Cortex of kidney (tissue), 1 donor: ENCODE data around the gene CYP19A1.
"Not testable (repeated sequence)": the region's sequence is repeated elsewhere in the genome, so short reads cannot be mapped to it uniquely, and the experiment has no call there.

ENCODE experiments used
- DNase-seq: peaks from one replicate; lab custom pipeline; 2025; lab: John Stamatoyannopoulos, UW

The CYP19A1 gene

DNA sequence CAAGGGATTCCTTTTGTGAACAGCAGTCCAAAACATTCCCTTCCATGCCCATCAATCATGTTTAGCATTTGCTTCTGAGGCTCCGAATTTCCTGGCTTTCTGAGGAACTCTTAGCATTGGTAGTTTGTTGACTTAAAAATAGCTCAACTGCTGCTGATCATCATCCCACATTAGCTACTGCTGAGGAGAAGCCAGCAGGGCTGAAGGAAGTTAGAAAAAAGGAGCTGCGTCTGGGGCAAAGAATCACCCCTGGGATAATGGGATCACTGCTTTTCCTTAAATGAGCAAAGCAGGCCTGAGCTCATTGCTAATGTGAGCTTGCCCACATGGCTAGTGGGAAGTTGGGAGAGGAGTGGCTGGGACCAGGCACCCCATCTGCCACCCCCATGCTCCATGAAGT is 39.8 kb downstream of the CYP19A1 start:
- no peak for DNase-seq

DNA sequence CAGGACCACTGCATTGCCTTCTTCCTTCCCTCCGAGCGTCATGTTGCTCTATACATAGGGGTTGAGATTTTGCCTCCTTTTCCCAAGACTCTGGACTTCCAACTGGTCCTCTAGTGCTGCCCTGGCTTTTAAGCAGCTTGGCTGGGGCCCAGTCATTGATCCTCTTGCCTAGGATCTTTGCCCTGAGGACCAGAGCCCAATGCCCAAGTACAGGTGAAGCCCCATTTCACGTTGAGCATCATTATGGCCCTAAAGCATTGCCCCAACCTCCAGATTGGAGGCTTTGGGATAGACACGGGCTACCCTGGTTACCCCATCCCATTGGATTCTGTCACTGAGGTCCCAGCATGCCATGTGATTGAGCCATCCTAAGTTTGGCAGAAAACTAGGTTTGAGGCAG is 47.7 kb downstream of the CYP19A1 start:
- no peak for DNase-seq

DNA sequence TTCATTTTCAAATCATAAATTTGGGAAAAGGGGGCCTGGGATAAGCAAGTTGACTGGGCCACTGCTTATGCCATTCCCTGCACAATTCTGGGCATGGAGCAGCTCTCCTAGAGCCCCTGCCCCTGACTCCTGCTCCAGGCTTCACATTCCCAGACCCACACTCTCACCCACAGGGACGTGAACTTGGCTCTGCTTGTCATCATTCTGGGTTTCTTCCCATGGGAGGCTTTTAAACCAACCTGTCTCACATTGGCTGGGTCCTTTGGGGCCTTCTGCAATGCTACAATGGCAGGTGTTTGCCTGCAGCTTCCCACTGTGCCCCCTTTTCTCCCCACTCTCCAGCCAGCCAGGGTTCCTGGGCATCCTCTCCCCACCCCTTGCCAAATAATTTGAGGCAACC is 49.1 kb downstream of the CYP19A1 start:
- DNase-seq, result no peak

DNA sequence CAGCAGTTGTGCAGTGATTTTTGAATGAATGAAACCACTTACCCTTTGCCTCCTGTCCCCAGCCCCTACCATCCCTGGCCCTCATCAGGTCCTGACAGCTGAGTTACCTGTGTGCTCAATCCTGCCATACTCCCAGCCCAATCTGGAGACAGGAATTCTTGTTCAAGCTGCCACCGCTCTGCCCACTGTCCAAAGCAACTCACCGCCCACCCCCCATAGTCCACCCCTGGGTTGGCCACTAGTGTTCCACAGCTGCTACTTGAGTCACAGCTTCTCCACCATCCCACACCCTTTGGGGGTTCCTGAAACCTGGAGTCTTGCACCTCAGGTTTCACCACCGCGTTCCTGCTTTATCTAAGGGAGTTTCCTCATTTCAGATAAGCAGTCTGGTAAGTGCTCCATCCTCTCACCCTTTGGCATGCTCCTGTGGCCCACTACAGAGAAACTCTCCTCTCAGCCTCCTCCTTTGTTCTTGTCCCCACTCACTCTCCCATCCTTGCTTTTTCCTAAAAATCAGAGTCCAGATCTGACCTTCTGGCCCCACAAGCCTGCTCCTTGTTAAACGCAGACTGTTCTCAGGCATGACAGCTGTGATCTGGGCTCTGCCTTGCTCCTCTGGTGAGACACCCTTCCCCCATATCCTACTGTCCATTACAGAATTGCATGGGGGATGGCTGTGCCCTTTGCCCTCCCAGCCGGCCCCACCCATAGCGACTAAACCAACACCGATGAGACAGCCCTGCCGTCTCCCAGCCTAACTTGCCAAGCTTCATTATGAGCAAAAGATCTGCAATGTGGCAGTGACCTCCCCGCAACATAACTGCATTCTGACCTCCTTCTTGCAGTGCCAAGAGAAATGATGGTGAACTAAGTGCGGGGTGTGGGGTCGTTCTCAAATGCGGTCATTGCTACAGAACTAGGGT is 50.0 kb downstream of the CYP19A1 start:
- no peak for DNase-seq

DNA sequence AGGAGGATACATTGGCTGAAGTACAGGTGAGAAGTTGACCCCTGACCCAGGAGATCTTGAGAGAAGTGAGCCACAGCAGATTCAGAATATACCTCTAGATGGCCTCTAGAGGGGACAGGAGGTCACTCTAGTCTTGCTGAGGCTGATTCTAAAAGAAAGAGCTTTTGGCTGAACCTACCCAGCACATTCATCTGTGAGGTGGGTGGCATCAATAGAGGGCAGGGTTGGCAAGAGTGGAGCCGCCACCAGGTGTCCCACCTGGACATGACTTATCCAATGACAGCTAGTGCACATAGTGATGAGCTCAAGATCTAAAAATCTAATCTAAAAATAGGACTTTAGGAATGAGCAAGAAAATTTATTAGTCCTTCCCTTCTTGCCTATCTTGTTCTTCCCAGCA is 51.6 kb downstream of the CYP19A1 start:
- no peak for DNase-seq

DNA sequence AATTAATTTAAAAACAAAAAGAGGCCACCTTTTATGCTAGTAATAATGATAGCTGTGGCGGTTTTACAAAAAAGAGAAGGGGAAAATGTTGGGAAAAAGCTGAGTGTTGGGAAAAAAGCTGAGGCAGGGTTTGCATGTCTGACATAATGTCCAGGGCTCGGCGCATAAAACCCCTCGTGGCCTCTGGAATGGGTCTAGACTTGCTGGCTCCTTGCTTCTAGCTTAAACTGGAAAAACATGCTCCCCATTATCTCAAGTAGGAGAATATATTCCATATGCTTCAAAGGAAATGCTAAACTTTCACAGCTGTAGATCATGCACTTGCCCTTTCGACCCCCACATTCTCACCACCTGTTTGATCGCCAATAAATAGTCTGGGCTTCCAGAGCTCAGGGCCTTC is 53.0 kb downstream of the CYP19A1 start:
- no peak for DNase-seq

DNA sequence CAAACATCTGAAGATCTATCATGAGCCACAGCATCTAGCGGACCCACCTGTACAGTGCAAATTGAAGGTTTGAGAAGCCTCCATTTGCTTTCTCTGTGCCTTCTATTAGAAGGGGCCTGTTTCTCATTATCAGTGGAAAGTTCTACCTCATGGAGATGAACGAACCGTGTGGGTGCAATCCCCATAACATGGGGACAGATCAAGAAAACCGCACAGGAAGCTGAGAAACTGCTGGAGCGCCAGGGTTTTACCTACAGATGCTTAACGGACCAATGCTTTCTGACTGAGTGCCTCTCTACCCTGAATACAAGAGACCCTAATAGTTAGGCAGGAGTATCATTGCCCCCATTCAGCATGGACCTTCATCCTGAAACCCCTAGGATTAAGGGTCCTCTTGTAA is 53.5 kb downstream of the CYP19A1 start:
- DNase-seq, result no peak

DNA sequence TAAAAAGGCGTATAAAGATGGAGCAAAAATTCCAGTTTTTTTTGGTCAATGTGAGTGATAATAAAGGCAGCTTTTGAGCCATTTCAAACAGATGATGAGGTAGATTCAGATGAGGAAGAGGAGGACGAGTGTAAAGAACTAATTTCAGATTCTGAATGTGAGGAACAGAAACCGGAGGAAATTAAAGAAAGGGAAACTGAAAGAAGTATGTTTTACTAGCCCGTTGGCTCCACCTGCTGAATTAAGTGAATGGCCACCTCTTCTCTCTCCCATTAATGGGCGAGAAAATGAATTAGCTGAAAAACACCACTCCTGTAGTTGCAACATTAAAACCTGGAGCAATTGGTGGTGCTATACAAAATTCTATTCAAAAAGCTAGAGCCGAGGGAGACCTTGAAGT is 55.4 kb downstream of the CYP19A1 start:
- DNase-seq, result no peak

DNA sequence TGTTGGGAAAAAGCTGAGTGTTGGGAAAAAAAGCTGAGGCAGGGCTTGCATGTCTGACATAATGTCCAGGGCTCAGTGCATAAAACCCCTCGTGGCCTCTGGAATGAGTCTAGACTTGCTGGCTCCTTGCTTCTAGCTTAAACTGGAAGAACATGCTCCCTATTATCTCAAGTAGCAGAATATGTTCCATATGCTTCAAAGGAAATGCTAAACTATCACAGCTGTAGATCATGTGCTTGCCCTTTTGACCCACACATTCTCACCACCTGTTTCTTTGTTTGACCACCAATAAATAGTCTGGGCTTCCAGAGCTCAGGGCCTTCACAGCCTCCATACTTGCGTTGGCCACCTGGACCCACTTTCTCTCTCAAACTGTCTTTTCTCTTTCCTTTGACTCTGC is 56.2 kb downstream of the CYP19A1 start:
- DNase-seq, result not testable (repeated sequence)

DNA sequence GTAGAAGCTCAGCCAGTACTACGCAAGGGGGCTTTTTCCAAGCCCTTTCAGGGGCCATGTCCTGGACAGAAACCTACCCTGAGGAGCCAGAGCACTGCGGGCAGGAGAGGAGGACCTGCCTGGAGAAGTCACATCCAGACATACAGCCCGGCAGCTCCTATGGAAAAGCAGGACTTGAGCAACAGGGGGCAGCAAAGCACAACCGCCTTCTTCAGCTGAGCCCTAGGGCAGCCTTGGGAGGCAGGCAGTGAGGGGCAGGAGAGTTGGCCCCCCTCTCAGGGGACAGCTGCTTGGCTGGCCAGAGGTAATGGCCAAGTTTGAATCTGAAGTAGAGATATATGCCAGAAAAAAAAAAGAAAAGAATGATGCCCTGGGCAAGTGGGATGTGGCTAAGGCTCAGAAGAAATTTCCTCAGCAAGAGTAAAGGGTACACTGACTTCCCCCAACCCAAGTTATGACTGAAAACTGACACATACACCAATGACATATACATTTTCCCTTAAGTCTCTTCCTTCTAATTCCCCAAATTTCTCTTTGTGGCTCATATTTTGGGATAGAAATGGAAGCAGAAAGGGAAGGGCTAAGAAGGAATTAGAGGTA is 56.9 kb downstream of the CYP19A1 start:
- DNase-seq, result no peak

DNA sequence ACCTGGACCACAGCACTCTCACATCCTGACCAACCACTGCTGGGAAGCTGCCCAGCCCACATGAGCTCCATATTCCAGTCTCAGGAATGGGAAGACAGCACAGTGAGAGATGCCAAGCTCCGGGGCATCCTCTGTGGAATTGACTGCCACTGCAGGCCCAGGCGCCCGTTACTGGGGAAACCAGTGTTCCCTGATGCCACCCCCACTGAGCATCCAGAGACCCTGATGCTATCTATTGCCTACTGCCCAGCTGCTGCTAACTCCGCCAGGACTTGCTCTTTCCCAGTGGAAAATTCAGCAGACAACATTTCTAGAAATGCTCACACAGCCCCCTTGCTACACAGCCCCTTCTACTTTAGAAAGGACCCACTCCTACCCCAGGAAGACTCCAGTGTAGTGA is 57.6 kb downstream of the CYP19A1 start:
- no peak for DNase-seq

DNA sequence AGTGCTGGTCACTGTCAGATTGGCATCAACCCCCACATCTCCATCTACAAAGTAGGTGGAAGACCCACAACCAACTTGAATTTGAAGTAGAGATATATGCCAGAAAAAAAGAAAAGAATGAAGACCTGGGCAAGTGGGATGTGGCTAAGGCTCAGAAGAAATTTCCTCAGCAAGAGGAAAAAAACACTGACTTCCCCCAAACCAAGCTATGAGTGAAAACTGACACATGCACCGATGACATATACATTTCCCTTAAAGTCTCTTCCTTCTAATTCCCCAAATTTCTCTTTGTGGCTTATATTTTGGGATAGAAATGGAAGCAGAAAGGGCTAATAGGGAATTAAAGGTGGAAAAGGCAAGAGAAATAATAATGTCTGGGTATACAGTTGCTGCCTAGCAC is 59.0 kb downstream of the CYP19A1 start:
- DNase-seq, result no peak

DNA sequence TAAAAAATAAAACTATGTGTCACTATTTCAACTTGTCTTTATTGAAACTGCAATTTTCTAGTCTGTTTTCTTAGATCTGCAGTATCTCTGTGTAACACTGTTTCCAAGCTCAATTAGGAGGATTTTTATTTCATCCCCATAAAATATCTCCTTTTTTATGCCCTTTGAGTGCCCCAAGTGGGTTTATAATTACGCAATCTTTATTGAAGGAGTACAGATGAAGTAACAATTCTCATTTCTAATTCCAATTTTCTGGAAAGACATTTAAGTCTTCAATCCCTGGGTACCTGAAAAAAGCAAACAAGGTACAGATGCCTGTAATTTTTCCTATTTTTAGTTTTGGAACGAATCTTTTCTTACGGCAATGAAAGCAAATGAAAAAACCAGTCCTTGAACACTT is 61.3 kb downstream of the CYP19A1 start:
- no peak for DNase-seq

DNA sequence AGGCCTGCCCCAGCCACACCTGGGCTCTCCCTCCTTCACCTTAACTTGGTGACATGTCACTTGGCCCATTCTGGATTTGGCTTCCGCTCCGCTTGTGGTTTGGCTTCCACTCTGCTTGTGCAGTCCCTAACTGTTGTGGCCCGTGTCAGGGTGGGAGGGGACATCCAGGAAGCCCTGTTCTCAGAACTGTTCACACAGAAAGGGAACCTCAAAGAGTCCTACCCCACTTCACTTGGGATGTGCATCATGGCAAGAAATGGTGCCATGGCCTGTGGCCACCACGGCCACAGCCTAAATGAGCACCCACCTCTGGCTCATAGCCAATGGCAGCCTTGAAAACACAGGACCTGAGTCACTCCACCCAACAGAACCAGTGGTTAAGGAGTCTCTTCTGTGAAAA is 63.4 kb downstream of the CYP19A1 start:
- no peak for DNase-seq

DNA sequence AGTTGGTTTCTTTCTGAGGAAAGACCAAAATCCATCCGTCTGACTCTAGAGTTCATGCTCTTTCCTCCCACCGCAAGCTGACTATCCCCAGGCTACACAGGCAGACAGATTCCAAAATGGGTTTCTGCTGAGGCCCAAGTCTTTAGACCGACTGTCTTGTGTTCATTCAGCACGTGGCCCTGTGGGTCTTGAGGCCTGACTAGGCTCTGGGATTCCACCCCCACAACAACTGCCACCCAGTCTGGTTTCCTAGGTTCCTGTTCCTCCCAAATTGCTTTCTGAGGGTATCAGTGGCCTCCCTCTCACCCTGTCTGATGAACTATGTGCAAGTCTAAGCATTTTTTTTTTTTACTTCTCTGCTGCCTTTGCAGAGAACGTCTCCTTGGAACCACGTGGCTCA is 67.7 kb downstream of the CYP19A1 start:
- DNase-seq, result no peak

DNA sequence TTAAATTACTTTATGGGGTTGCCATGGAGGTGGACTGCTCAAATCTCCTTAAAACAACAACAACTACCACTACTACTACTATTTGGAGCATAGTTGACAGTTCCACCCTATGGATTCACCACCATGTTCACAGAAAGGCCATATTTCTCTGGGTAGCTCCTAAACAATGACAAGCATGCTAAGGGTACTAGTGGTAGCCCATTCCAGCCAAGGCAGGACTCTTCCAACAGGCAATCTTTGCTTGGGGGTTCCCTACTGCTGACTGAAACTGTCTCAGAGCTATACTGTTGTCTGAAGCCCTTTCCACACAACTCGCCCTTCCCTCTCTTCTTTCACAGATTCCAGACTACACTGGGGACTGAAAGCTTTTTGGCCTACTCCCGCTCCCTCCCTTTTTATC is 68.9 kb downstream of the CYP19A1 start:
- no peak for DNase-seq

DNA sequence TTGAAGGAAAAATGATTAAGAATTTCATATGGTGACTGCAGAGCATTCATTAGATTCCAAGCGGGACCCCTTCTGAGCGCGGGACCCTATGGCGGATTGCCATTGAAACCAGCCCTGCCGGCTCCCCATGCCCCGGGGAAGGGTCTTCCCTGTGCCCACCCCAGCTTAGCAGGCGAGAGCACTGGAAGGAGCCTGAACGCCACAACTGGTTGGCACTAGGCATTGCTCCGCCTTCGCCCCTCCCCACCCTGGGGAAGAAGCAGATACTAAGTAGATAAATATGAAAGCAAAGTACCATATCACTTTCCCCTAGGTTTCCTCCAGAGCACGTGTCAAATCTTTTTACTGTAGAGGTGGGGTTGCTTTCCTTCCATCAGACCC is 70.7 kb downstream of the CYP19A1 start:
- no peak for DNase-seq

DNA sequence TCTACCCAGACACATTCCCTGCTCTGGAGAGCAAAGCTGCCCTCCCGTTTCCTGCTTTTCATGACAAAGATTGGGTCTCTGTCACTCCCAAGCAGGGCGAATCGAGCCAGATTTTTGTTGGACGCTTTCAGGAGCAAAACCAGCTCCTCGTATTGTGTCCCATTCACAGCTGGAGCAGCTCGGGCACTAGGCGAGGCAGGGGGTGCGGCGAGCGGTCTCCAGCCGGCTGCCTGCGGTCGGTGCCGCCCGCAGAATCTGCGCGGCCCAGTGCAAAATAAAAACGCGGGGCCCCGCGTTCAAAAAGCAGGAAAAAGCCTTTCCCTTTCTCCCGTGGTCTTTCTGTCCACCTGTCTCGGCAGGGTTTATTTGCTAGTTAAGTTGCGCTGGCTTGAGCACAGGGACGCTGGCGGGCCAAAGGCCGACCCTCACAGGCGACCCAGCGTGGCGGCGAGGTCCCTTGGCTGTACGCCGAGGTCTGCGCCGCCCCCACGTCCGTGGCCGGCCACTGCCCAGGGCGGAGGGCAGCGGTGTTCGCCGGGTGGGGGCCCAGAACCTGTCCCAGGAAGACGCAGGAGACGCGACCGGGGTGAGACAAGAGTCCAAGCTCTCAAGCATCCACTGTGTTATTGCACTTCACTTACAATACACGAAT is 71.2 kb downstream of the CYP19A1 start:
- no peak for DNase-seq

DNA sequence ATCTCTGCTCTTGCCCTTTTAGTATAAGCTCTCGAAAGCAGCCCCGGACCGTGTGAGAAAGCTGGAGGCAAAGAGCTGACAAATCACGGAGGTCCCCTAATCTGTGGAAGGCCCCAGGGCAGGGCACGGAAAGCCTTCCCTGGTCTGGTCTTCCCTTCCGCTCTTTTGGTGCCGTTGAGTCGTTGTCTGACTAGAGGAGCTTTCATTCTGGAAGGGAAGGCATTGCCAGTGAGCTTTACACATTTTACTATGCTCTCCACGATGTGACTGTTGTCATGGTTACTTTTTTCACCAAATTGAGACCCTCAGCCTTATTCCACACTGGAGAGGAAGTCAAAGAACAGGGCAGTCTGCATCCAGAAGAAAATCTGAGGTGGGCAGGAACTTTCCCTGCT is 71.7 kb downstream of the CYP19A1 start:
- DNase-seq, result no peak

DNA sequence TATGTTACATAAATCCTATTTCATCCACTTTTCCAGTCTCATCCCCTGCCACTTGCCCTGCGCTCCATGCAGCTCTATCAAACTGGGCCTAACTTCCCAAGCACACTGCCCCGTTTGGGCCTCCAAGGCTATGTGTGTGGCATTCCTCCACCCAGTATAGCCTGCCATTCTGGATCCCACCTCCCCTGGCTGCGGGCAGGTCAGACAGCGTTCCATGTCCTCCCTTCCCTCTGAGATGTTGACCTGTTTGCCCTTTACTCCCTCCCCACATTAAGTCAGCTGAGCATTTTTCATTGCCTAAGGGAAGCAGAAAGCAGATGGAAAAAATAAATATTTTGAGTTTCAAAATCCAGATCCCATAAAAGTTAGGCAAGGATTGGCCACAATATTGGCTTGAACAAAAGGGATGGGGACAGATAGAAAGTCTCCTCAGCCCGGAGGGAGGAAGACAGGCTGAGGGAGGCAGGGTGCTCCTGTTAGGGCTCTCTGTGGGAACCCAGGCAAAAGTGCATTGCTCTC is 73.3 kb downstream of the CYP19A1 start:
- DNase-seq, result no peak

DNA sequence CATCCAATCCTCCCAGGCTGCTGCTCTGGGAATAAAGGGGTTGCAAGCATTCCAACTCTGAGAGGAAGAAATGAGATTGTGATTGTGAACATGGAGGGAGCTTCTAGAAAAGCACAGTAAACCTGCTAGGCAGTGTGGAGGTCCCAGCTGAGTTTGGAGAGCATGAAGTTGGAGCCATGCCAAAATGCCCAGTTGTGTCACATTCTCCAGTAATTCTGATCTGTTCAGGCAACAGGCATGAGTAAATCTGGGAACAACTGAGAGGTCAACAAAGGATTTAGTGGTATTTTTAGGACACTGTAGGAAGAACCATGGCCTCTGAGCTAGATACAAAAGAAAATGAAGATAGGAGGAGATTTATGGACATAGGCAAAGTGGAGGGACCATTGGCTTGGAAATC is 74.7 kb downstream of the CYP19A1 start:
- DNase-seq, result no peak

DNA sequence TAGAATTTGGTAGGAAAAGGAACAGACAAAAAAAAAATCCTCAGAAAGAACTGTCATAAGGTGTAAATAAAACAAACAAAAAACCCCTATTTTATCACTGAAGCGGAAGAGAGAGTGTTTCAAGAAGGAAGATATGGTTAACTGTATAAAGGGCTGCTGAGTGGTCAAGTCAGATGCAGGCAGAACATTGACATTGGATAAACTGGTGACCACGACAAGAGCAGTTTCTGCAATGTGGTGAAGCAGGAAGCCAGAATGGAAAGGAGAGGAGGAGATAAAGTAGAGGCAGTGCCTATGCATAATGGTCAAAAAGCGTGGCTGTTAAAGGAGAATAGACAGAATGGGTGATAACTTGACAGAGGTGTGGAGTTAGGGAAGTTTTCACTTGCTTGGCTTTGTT is 75.3 kb downstream of the CYP19A1 start:
- DNase-seq, result no peak

DNA sequence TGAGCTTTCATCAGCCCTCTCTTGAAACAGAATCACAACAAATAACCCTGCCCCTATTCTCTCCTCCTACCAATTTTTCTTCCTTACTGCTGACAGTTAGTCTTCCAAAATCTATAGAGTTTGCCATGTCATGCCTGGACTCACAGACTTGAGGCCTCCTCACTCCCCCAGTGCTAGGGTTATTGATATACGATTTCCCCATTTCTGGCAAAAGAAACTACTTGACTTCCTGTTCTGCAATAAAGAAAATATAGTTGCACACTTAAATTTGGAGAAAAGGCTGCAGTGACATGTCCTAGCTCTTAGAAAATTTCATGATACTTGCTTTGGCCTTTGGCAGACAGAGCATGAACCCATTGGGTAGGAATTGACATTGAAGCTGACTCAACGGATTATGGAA is 75.9 kb downstream of the CYP19A1 start:
- no peak for DNase-seq
